NAMALWA (cell line): Measurements from ENCODE around the gene PRSS12.

Source experiments
- DNase-seq: peaks from one replicate; pipeline ENCODE4 v3.0.0-alpha.2; 2015; ENCODE audit warnings: low spot score

Gene PRSS12

GRCh38 chr4:118356111-118356510 is 3.3 kb upstream of the PRSS12 start:
- no peak for DNase-seq

DNA sequence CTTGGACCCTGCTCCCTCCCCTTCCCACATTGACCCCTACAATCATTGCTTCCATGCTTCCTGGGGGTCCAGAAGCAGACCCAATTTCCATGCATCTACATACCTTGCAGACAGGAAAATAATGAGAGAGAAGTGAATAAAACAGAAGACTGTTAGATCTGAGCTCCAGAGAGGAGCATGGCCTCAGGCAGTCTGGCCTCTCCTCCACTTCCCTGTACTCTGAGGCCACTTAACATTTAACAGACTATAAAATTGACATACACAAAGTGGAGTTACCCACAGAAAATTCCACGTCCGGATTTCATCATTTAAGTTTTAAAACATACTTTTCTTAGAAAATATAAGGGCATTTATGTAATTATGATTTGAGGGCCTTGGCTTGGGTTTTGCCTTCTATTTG is 2.1 kb upstream of the PRSS12 start:
- no peak for DNase-seq

- no peak for DNase-seq
These were observed 779 bp upstream of the PRSS12 start for GRCh38 chr4:118353534-118354030.

GRCh38 chr4:118351851-118352827 is 664 bp downstream of the PRSS12 start:
- no peak for DNase-seq

GRCh38 chr4:118350961-118351360 is 1.8 kb downstream of the PRSS12 start:
- no peak for DNase-seq

- DNase-seq = no peak
These were observed 3.9 kb downstream of the PRSS12 start for GRCh38 chr4:118348886-118349285.

GRCh38 chr4:118346495-118346894 is 6.3 kb downstream of the PRSS12 start:
- no peak for DNase-seq

- DNase-seq = no peak
These were observed 7.0 kb downstream of the PRSS12 start for GRCh38 chr4:118345813-118346212.

DNA sequence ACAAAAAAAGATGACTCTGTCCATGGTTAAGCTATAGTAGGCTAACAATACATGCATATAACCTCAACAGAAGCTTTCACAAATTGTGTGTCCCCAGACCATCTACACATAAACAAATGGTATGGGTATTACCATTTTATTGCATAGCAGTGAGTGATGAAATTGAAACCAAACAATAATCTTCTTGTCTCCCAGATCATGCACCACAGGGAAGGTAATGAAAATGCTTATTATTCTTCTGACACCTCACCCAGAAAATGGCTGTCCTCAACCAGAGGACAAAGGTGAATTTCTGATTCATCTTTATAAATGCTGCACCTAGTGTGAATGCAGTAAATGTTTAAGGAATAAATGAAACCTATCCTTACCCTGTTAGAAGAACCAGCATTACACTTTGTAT is 8.0 kb downstream of the PRSS12 start:
- DNase-seq = no peak

DNA sequence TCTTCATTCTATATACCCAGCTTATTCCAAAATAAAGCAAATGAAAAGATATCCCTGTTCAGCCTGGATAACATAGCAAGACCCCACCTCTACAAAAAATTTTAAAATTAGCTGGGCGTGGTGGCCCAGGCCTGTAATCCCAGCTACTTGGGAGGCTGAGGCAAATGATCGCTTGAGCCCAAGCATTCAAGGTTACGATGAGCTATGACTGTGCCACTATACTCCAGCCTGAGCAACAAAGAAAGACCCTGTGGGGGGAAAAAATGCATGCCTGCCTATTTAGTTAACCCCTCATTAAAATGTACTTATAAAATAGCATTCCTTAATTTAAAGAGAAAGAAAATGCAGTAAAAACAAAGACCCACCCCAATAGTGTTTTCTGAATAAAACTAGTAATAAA is 9.3 kb downstream of the PRSS12 start:
- DNase-seq = no peak

- DNase-seq = no peak
These were observed 12.7 kb downstream of the PRSS12 start for GRCh38 chr4:118340109-118340508.

DNA sequence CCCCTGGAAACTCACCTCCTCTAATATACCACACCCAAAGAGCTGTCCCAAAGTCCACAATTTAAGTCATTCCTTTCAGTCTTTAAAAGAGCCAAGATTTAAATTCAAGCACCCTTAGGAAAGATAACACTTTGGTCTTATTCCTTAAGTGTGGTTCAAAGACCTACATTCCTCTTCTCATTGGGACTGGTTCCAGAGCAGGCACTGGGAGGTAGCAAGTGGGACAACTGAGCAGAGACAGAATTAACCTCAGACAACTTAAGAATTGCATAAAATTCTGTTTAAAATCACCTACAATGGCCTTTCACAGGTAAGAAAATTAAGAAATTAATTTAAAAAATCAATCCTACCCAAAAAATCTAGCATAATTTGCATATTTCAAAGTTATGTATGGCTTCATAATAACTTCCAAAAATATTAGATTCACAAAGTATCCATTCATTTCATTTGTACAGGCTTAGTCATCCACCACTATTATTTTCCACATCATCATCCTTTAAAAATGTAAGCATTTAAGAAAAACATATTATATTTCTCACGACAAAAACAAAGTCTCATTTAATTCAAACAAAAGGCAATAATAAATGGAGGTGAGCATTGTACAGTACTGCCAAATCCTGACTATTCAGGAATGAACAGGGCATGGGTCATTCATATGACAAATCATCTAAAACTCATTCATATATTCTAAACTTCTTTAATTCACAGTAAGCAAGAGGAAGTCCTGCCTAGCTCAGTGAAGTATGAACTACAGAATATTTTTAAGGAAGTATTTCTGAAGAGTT is 13.6 kb downstream of the PRSS12 start:
- no peak for DNase-seq

GRCh38 chr4:118338518-118338917 is 14.3 kb downstream of the PRSS12 start:
- no peak for DNase-seq

DNA sequence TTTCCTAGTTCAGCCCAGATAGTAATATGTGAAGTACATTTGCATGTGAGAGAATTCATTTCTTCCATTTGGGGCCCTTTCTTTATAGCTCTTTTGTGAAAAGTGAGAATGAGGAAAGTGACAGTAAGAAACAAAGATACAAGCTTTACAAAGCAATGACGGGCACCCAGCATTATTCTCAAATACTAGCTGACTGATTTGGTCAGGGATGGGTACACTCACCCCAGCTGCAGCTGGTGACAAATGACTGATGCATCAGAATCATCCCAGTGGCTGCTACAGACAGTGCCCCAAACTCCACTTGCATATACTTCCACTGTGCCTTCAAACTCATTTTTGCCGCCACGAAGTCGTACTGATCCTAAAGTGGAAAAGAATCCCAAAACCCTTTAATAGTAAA is 14.8 kb downstream of the PRSS12 start:
- DNase-seq = peak; percentile 41

GRCh38 chr4:118335774-118336173 is 17.0 kb downstream of the PRSS12 start:
- DNase-seq = no peak

DNA sequence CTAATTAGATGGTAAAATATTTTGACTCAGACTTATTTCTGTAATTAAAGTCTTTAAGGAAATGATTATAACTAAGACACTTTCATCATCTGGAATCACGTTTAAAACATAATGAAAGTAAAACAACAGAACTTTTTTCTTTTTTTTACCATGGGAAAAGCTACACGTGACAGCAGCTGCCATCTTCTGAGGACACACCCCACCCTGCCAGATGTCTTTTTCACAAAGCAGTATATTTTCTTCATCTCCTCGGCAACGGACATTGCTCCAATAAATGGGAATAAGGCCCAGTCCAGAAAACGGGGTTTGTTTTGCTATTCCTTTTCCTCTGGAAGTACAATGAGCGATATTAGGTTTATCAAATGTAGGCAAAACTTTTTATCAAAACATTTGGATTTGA is 17.5 kb downstream of the PRSS12 start:
- DNase-seq = no peak

GRCh38 chr4:118331352-118331751 is 21.5 kb downstream of the PRSS12 start:
- DNase-seq = no peak

- no peak for DNase-seq
These were observed 23.0 kb downstream of the PRSS12 start for GRCh38 chr4:118329849-118330248.

- DNase-seq = no peak
These were observed 25.1 kb downstream of the PRSS12 start for GRCh38 chr4:118327554-118328241.

DNA sequence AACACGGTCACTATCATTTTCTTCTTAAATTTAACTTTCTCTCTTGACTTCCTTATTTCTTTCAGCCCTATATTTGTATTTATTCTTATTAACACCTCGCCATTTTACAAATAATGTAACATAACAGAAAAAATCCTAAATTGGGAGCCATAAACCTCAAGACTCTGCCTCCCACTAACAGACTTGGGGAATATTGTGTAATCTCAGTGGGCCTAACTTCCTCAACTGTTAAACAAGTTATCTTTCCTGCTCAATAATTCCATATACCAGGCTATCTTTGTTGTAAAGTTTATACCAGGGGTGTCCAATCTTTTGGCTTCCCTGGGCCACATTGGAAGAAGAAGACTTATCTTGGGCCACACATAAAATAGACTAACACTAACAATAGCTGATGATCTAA is 26.2 kb downstream of the PRSS12 start:
- no peak for DNase-seq

DNA sequence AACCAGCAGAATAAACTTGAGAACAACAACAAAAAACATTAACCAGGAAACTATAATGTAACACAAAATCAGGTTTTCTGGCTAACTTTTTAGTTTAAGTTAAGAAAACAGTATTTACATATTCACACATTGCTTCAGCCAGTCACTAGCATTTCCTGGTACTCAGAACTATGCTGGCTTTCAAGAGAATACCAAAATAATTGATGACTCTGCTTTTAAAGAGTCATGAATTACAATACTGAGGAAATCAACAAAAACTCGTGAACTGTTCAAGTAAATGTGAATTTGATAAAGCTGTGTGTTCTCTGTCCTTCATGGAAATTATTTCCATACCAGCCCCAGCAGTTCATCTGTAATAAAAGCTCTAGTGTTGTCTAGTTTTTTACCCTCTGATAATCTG is 27.4 kb downstream of the PRSS12 start:
- DNase-seq = no peak

GRCh38 chr4:118322831-118323502 is 29.8 kb downstream of the PRSS12 start:
- DNase-seq = no peak
